ENCODE measurements around the gene PTK6. TPM values are rescaled to one million over a fixed set of nuclear protein-coding genes. Genes with fewer than 3 reads are reported as not detected.
A peak's percentile ranks its signal among the peaks of the same experiment; 100 is the strongest.

The PTK6 gene
- total and polyA plus RNA-seq, 2 of the 13 experiments (the other 11 are each of a cell fraction or from before 2014, with no cell fraction given): 0.08 TPM; not detected in 1

- peak; percentile 22; the same call in 1 of the 2 replicates for TF ChIP-seq SAP130 (CRISPR knock-in tag; IDR thresholded peaks at IDR 0.05; ENCODE audit: low read depth)
- TF ChIP-seq SP2 (CRISPR knock-in tag; IDR thresholded peaks at IDR 0.05): 0 out of 2 replicates have a peak, but pooled peaks have one; percentile 28
- no peak for TF ChIP-seq NR2C2 (CRISPR knock-in tag; IDR thresholded peaks at IDR 0.05; ENCODE audit: borderline replicate concordance)
- peak; percentile 17; the same call in 1 of the 2 replicates for TF ChIP-seq SP5 (CRISPR knock-in tag; IDR thresholded peaks at IDR 0.05; ENCODE audit: borderline replicate concordance, low read depth)
- TF ChIP-seq NONO (IDR thresholded peaks at IDR 0.05): no peak
- 0 out of 2 replicates have a peak, but pooled peaks have one; percentile 29 for TF ChIP-seq NONO (CRISPR knock-in tag; conservative IDR thresholded peaks at IDR 0.05)
- TF ChIP-seq CHCHD3 (CRISPR knock-in tag; IDR thresholded peaks at IDR 0.05): peak; percentile 89
- no peak for TF ChIP-seq ATF7-NPFF (CRISPR knock-in tag; IDR thresholded peaks at IDR 0.05; ENCODE audit: low read depth)
- no peak for TF ChIP-seq BRCA1 (CRISPR knock-in tag; IDR thresholded peaks at IDR 0.05)
- TF ChIP-seq ZNF101 (CRISPR knock-in tag; IDR thresholded peaks at IDR 0.05; ENCODE audit: borderline replicate concordance, low read depth): no peak
- peak; percentile 67; the same call in 1 of the 2 replicates for TF ChIP-seq ZSCAN25 (CRISPR knock-in tag; IDR thresholded peaks at IDR 0.05)
- TF ChIP-seq GFI1 (CRISPR knock-in tag; IDR thresholded peaks at IDR 0.05; ENCODE audit: borderline replicate concordance): no peak
- no peak for TF ChIP-seq HMGXB4 (CRISPR knock-in tag; IDR thresholded peaks at IDR 0.05; ENCODE audit: borderline replicate concordance in 1 of 2, low read depth in 1 of 2)
- TF ChIP-seq FOXO1 (CRISPR knock-in tag; IDR thresholded peaks at IDR 0.05): 0 out of 2 replicates have a peak, but pooled peaks have one; percentile 14
- TF ChIP-seq ZNF282 (IDR thresholded peaks at IDR 0.05; ENCODE audit: partially characterized antibody): no peak
- TF ChIP-seq MIXL1 (CRISPR knock-in tag; IDR thresholded peaks at IDR 0.05): no peak
- no peak for TF ChIP-seq ZNF777 (CRISPR knock-in tag; IDR thresholded peaks at IDR 0.05)
- TF ChIP-seq ZNF784 (CRISPR knock-in tag; IDR thresholded peaks at IDR 0.05; ENCODE audit: borderline replicate concordance): peak; percentile 87; the same call in 1 of the 2 replicates
- no peak for TF ChIP-seq ZSCAN29 (CRISPR knock-in tag; conservative IDR thresholded peaks at IDR 0.05)
- TF ChIP-seq TFAP4 (IDR thresholded peaks at IDR 0.05; ENCODE audit: borderline replicate concordance, low read depth): peak; percentile 25; the same call in 1 of the 2 replicates
- 0 out of 2 replicates have a peak, but pooled peaks have one; percentile 45 for TF ChIP-seq ZNF296 (CRISPR knock-in tag; conservative IDR thresholded peaks at IDR 0.05)
- no peak for TF ChIP-seq LCORL (IDR thresholded peaks at IDR 0.05)
- peak; percentile 74; the same call in 1 of the 2 replicates for TF ChIP-seq LCORL (CRISPR knock-in tag; IDR thresholded peaks at IDR 0.05)
- TF ChIP-seq ZNF780A (CRISPR knock-in tag; IDR thresholded peaks at IDR 0.05): no peak
- TF ChIP-seq PCBP2 (optimal IDR thresholded peaks at IDR 0.05; ENCODE audit: low read depth, low read length, poor library complexity, severe bottlenecking): no peak
- TF ChIP-seq GABPB1 (CRISPR knock-in tag; IDR thresholded peaks at IDR 0.05): peak; percentile 28; the same call in 1 of the 2 replicates
Observed at GRCh38 chr20:63534831-63535651, 2.1 kb downstream of the PTK6 start (continued).

All from HepG2 (cell line).